Body of pancreas (tissue), 4 donors: ENCODE results near the gene PREX1.

Experiments used
- CTCF ChIP-seq, 7 experiments: fragments of 450-650 bp in 4 of 7; fragments of 200-600 bp in 3 of 7; sonication (generic) in 3 of 7; IDR thresholded peaks; one replicate each; pipeline ENCODE4 v1.5.1; 2016 to 2019; ENCODE audit warnings: antibody characterized with exemption in 7 of 7
- POLR2A ChIP-seq, 3 donors: fragments of 450-650 bp; IDR thresholded peaks; one replicate each; pipeline ENCODE4 v1.6.1; 2016; ENCODE audit warnings: antibody characterized with exemption in 3 of 3, mild to moderate bottlenecking in 2 of 3

DNA sequence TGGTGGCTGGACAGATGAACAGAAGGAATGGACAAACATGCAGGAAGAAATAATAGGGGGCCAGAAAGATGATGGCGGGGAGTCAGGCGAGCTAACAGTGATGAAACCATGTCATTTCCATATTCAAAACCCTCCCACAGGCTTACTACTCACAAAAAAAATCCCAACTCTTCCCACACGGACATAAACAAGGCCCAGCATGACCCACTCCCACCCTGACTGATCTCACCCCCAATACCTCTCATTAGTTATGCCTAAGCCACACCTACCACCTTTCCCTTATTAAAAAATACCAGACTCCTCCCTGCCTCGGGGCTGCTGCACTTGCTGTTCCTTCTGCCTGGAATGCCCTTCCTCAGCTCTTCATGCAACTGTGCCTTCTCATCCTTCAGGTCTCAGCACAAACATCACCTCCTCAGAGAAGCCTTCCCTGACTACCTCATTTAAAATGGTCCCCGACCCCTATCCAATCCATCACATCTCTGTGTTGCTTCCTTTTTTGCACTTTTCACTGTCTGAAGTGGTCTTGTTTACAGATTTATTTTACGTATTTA is 145.8 kb downstream of the PREX1 start:
- TF ChIP-seq CTCF (IDR thresholded peaks at IDR 0.05) (no peak), POLR2A (IDR thresholded peaks at IDR 0.05) (no peak)
